GOT3 (cell line): ENCODE results near the gene TAF7.
"Not testable (repeated sequence)": the region's sequence is repeated elsewhere in the genome, so short reads cannot be mapped to it uniquely, and the experiment has no call there.

Experiments
- DNase-seq: peaks from one replicate; lab custom pipeline; 2025; ENCODE audit warnings: mixed read lengths; lab: John Stamatoyannopoulos, UW

Gene TAF7

GRCh38 chr5:141338538-141339306 is 18.1 kb upstream of the TAF7 start, which contains the start of gene PCDHGA2:
TSS of gene PCDHGA2 (plus strand) at chr5:141338760.
- no peak for DNase-seq

DNA sequence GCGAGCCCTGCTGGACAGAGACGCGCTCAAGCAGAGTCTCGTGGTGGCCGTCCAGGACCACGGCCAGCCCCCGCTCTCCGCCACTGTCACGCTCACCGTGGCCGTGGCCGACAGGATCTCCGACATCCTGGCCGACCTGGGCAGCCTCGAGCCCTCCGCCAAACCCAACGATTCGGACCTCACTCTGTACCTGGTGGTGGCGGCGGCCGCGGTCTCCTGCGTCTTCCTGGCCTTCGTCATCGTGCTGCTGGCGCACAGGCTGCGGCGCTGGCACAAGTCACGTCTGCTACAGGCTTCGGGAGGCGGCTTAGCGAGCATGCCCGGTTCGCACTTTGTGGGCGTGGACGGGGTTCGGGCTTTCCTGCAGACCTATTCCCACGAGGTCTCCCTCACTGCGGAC is 12.0 kb upstream of the TAF7 start:
- DNase-seq: not testable (repeated sequence)

- DNase-seq: no peak
These were observed 9.9 kb upstream of the TAF7 start, which contains the start of gene PCDHGA1 for GRCh38 chr5:141330299-141331080. TSS of gene PCDHGA1 (plus strand) at chr5:141330514.

- DNase-seq: no peak
These were observed 7.6 kb upstream of the TAF7 start for GRCh38 chr5:141328231-141328630.

DNA sequence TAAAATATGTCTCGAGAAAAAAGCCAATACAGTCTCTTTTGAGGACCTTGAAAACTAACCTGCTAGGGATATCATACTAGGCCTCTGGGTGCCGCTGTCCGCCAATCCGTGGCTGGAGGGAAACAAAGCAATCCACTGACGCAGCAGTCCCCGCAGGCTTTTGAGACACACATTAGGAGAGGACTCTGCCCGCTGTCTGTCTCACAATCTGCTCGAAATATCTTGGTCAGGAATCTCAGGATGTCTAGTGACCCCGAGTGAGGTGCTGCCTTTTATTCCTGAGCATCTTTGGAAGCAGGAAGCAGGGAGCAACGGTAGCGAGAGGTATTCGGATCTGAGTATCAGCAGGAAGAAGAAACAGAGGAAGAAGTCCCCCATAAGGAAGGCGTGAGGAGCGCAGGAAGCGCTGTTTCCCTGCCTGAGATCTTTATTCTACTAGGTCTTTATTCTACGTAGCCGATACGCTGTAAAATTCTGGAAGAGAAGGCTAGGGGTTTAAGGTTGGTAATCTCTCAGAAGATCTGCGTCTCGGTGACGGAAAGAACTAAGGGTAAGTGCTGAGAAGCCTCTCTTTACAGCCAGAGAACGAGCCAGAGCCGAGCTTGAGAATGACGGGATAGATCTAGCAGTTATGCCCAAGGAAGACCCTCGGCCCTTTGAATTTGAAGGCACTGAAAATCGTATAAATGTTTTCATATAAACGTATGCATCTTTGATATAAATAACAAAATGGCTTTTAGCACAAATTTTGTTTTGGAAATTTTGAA is 5.7 kb upstream of the TAF7 start:
- DNase-seq: peak; percentile 53

DNA sequence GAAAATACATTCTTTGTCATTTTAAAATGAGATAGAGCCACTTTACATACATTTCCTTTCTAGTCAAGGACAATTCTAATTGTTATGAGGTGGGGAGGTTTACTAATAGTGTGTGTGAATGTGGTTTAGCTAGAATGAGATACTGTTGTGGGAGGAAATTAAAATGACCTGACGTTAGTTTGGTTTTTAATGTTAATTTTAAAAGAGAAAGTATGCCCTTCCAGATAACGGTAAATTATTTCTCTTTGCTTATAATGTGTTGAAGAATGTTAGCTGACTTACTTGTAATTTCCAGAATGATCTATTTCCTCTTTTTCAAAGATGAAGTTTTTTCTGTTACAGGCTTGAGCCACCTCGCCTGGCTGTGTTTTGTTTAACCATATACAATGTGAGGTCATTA is 1.7 kb upstream of the TAF7 start:
- DNase-seq: no peak

DNA sequence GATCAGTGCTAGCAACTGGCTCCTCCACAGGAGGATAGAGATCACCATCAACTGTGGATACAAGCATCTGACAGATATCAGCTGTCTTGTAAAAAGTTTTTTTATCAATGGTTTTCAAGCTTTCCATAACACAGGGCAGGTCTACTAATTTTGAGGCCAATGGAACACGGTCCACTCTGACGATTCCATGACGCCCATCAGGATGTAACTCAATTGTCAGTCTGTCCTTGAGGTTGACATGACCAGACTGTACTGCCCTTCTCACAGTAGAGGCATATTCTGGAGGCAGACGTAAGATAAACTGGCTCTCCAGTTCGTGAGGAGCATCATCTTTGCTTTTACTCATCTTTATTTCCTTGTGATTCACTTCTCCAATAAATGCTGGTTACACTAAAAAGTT is 885 bp downstream of the TAF7 start:
- DNase-seq: no peak

DNA sequence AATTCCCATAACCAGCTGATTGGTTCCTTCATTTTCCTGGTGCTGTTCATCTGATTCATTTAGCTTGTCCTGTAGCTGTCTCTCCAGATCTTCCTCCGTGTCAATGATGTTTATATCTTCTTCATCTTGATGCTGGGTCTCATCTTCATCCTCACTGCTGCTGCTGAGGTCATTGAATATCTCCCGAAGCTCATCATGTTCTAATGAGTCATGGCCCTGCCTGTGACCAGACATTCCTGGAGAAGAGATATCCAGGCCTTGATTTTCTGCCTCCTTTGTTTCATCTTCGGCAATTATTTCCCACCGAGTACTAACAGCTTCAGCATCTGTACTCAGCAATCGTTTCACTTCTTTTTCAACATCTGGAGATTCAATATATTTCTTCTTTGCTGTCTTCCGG is 1.4 kb downstream of the TAF7 start:
- no peak for DNase-seq

DNA sequence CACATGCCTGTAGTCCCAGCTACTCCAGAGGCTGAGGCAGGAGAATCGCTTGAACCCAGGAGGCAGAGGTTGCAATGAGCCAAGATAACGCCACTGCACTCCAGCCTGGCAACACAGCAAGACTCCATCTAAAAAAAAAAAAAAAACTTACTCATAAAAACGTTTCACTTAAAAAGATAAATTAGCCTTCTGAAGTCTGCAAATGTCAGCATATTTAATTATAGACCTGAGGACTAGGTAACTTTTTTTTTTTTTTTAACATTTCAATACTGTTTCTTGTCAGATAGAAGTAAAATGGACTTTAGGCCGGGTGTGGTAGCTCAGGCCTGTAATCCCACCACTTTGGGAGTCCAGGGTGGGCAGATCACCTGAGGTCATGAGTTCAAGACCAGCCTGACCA is 3.6 kb downstream of the TAF7 start:
- not testable (repeated sequence) for DNase-seq

GRCh38 chr5:141313711-141314110 is 6.9 kb downstream of the TAF7 start:
- DNase-seq: no peak

- no peak for DNase-seq
These were observed 14.0 kb downstream of the TAF7 start for GRCh38 chr5:141306630-141307029.

GRCh38 chr5:141303756-141304155 is 16.8 kb downstream of the TAF7 start, which contains the start of gene SLC25A2:
TSS of gene SLC25A2 (minus strand) at chr5:141304049. CDS start at chr5:141303865, 184 bp downstream.
- no peak for DNase-seq

GRCh38 chr5:141298376-141298775 is 22.2 kb downstream of the TAF7 start:
- DNase-seq: no peak

GRCh38 chr5:141272906-141273305 is 47.7 kb downstream of the TAF7 start:
- DNase-seq: no peak

- no peak for DNase-seq
These were observed 51.4 kb downstream of the TAF7 start for GRCh38 chr5:141269195-141269594.
